Measurements from ENCODE around the gene PLN.

DNA sequence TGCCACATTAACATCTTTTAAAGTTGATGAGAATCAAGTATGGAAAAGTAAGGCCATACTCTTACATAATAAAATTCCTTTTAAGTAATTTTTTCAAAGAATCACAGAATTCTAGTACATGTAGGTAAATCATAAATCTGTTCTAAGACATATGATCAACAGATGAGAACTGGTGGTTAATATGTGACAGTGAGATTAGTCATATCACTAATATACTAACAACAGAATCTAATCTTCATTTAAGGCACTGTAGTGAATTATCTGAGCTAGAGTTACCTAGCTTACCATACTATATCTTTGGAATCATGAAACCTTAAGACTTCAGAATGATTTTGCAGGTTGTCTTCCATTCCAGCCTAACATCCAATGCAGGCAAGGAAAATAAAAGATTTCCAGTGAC is 11.6 kb downstream of the PLN start:
- TF ChIP-seq POLR2AphosphoS5 (IDR thresholded peaks at IDR 0.05; ENCODE audit: insufficient read depth in 1 of 2, low read depth in 1 of 2) = no peak
- TF ChIP-seq, protein P1, sequence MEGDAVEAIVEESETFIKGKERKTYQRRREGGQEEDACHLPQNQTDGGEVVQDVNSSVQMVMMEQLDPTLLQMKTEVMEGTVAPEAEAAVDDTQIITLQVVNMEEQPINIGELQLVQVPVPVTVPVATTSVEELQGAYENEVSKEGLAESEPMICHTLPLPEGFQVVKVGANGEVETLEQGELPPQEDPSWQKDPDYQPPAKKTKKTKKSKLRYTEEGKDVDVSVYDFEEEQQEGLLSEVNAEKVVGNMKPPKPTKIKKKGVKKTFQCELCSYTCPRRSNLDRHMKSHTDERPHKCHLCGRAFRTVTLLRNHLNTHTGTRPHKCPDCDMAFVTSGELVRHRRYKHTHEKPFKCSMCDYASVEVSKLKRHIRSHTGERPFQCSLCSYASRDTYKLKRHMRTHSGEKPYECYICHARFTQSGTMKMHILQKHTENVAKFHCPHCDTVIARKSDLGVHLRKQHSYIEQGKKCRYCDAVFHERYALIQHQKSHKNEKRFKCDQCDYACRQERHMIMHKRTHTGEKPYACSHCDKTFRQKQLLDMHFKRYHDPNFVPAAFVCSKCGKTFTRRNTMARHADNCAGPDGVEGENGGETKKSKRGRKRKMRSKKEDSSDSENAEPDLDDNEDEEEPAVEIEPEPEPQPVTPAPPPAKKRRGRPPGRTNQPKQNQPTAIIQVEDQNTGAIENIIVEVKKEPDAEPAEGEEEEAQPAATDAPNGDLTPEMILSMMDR (IDR thresholded peaks at IDR 0.05) = no peak
- TF ChIP-seq POLR2A (IDR thresholded peaks at IDR 0.05) = no peak

Measured in vagina (tissue), 2 donors.